GM12878 (cell line): ENCODE data around the gene TRPM3.

Experiments used
- BMI1 ChIP-seq: fragments of 450-650 bp; IDR thresholded peaks from 2 replicates; pipeline ENCODE4 v1.6.1; 2016; ENCODE audit warnings: mild to moderate bottlenecking, moderate library complexity, borderline replicate concordance
- CREB1 ChIP-seq: IDR thresholded peaks from 2 replicates; pipeline ENCODE4 v1.6.1; 2012; ENCODE audit warnings: low read depth, mild to moderate bottlenecking, inconsistent platforms
- CTCF ChIP-seq, 3 experiments: IDR thresholded peaks in 2 of 3; conservative IDR thresholded peaks in 1 of 3; 2 replicates each; pipeline ENCODE4 v1.5.1; 2011; ENCODE audit warnings: low read depth in 3 of 3, low read length in 3 of 3, mild to moderate bottlenecking in 3 of 3, control low read depth in 2 of 3, moderate library complexity in 2 of 3, inconsistent platforms in 1 of 3, mixed read lengths in 1 of 3; ENCODE audit not compliant: control insufficient read depth in 2 of 3, insufficient read depth in 1 of 3; ENCODE audit errors: extremely low read depth in 1 of 3
- EP300 ChIP-seq, 2 experiments: fragments of 150-350 bp in 1 of 2; IDR thresholded peaks; 2 replicates each; pipeline ENCODE4 v1.6.1; 2011 to 2012; ENCODE audit warnings: low read depth in 2 of 2, low read length in 2 of 2, borderline replicate concordance in 1 of 2, improper control_type of control experiment in 1 of 2, inconsistent platforms in 1 of 2; ENCODE audit not compliant: control insufficient read depth in 1 of 2
- NR2C1 ChIP-seq: fragments of 450-650 bp; IDR thresholded peaks from 2 replicates; pipeline ENCODE4 v1.6.1; 2017; ENCODE audit warnings: antibody characterized with exemption, mild to moderate bottlenecking, moderate library complexity
- YBX1 ChIP-seq: fragments of 450-650 bp; IDR thresholded peaks from 2 replicates; pipeline ENCODE4 v1.6.1; 2016; ENCODE audit warnings: antibody characterized with exemption
- ZNF274 ChIP-seq: IDR thresholded peaks from one replicate; pipeline ENCODE4 v1.8.0; 2011; ENCODE audit not compliant: insufficient read length, insufficient read depth
- ZZZ3 ChIP-seq: IDR thresholded peaks from 2 replicates; pipeline ENCODE4 v1.6.1; 2011; ENCODE audit warnings: low read depth; ENCODE audit not compliant: control insufficient read depth, insufficient read length

GRCh38 chr9:70539001-70539400 is 582.4 kb downstream of the TRPM3 start:
- TF ChIP-seq ZNF274 (no peak), ZZZ3 (no peak), YBX1 (no peak), BMI1 (no peak), CTCF (IDR thresholded peaks at IDR 0.05 in 2 of 3, conservative IDR thresholded peaks at IDR 0.05 in 1 of 3; ENCODE audit: control insufficient read depth in 2 of 3, extremely low read depth in 1 of 3, insufficient read depth in 1 of 3, low read depth in 3 of 3, low read length in 3 of 3) (no peak), NR2C1 (no peak), CREB1 (no peak), EP300 (IDR thresholded peaks at IDR 0.05; ENCODE audit: borderline replicate concordance in 1 of 2, control insufficient read depth in 1 of 2, low read depth in 2 of 2, low read length in 2 of 2) (no peak)
